ENCODE measurements around the gene RARS2.
"Not testable (repeated sequence)": the region's sequence is repeated elsewhere in the genome, so short reads cannot be mapped to it uniquely, and the experiment has no call there.

RARS2 gene

GRCh38 chr6:87489326-87489725, 100.5 kb downstream of the RARS2 start:
- DNase-seq: not testable (repeated sequence)

DNA sequence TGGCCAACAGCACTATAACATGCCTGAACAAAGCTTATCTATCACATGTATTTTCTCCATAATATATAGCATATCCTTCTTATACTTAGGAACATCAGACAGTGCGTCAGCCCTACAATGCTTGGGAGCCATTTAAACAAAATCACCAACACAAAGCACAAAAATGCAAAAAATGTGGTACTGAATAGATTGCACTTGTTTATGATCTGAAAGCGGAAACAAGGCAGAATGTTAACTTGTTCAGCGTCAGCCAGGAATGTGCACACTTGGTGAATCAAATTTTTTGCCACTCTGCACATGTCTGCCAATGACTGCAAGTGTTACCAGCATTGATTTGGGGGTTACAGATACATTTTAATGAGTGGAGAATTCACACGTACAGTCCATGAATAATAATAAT, 102.2 kb downstream of the RARS2 start:
- DNase-seq: no peak

DNA sequence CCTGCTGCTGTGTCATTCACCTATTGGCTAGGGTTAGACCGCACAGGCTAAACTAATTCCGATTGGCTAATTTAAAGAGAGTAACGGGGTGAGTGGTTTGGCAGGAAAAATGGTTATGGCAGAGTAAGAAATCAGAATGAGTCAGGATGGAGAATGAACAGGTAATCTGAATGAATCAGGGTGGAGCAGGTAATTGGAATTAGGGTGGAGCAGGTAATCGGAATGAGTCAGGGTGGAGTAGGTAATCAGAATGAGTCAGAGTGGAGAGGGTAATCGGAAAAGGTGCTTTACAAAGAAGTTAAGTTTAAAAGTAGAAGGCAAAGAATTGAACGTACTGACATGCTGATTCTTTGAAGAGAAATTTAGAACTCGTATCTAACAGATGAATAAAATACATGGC, 105.3 kb downstream of the RARS2 start:
- DNase-seq: no peak

DNA sequence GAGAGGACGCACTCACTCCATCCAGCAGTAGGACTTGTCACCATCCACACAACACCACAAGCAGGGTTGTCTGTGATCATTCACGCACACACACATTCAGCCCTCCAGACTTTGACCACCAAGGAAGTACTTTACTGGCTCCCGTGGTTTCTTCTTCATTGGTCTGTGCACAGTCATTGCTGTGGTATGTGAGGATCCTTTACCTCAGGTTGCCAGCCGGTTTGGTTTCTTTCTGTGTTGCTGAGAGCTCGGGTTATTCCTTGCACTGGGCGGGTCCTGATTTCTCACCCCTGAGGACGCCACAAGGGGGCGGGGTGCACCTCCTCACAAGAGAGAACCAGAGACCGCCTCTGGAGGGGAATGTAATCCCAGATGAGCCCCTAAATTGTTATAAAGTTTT, 105.9 kb downstream of the RARS2 start:
- DNase-seq: peak; percentile 19

- DNase-seq: no peak
Observed at GRCh38 chr6:87482366-87482765, 107.4 kb downstream of the RARS2 start.

GRCh38 chr6:87481931-87482330, 107.9 kb downstream of the RARS2 start:
- no peak for DNase-seq

DNA sequence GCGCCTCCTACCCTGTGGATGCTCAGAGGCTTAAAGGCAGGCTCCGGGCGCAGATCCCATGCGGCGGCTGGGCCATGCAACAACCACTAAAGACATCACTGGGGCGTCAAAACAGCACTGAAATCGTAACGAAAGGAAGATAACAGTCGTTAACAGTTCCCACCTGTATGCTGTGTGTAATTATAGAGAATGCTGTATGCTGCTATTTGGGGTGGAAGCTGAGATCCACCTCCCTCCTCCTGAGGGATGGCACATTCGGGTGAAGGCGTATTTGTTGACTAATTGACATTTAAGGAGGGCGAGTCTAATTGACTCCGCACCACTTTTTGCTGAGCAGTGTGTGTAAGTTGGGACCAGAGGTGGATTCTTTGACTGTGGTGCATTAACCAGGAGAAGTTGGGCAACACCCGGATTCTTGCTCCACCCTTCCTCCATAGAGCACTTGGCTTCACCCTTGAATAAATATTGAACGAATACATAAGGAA, 116.3 kb downstream of the RARS2 start:
- DNase-seq: peak; percentile 74

DNA sequence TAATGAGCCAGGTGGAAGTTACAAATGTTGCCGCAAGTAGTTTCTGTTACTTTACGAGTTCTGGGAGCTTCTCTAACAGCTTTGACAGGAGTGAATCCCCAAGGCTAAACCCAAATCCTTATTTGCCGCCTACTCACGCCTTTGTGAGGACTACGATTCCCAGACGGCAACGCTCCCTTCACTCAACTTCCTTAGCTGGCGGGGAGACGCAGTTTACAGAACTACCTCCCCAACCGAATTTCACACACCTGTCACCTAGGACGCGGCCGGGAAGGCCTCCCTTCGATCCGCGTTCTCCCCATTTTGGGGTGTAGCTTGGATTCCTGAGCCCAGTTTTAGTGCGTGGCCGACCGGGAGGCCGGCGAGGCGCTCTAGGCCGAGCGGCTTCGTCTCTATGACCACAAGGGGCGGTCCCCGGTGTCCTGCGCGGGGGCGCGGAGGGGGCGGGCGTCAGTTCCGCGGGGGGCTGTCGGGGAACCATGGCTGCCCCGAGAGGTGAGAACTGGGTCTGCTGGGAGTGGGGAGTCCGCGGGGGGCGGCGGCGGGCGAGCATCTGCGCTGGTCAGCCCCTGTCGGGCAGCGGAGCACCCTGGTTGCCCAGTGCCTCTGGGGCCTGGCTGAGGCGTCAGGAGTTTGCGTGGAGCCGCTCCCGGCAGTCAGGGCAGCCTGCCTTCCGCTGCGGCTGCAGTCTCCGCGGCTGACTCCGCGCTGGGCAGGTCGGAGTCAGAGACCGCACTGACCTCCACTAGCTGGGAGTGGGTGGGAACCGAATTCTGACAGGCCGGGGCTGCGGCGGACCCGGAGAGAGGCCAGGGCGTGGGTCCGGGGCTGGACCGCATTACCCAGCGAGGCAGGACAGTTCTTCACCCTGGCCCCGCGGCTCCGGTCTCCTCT, 117.0 kb downstream of the RARS2 start, which contains the start of gene SLC35A1:
SLC35A1 (plus strand) TSS at position 450 of the 894 bp plus-strand sequence; CDS start at position 480, 30 bp downstream.
- DNase-seq: peak; percentile 87

GRCh38 chr6:87465051-87465450, 124.7 kb downstream of the RARS2 start:
- DNase-seq: no peak
